Measurements from ENCODE around the gene SHFL.
A peak's percentile ranks its signal among the peaks of the same experiment; 100 is the strongest.

The SHFL gene

GRCh38 chr19:10109528-10109927, 23.4 kb downstream of the SHFL start:
- no peak for DNase-seq (ENCODE audit: low read depth)

DNA sequence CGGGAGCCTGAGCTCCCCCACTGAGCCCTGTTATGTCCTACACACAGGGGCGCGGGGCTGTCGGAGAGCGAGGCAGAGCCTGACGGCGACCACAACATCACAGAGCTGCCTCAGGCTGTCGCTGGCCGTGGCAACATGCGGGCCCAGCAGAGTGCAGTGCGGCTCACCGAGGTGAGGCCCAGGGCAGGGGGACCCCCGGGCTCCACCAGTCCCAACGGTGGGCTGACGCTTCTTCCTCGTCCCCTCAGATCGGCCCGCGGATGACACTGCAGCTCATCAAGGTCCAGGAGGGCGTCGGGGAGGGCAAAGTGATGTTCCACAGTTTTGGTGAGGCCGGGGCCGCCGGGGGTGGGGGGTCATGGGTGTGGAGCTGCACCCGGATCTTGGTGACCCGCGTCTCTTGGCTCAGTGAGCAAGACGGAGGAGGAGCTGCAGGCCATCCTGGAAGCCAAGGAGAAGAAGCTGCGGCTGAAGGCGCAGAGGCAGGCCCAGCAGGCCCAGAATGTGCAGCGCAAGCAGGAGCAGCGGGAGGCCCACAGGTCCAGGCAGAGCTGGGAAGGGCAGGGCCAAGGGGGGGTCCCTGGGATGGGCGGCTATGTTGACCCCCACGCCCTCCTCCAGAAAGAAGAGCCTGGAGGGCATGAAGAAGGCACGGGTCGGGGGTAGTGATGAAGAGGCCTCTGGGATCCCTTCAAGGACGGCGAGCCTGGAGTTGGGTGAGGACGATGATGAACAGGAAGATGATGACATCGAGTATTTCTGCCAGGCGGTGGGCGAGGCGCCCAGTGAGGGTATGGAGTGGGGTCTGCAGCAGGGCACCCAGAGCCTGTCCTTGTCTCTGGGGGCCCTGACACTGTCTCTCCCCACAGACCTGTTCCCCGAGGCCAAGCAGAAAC, 24.2 kb downstream of the SHFL start:
- no peak for DNase-seq (ENCODE audit: low read depth)

DNA sequence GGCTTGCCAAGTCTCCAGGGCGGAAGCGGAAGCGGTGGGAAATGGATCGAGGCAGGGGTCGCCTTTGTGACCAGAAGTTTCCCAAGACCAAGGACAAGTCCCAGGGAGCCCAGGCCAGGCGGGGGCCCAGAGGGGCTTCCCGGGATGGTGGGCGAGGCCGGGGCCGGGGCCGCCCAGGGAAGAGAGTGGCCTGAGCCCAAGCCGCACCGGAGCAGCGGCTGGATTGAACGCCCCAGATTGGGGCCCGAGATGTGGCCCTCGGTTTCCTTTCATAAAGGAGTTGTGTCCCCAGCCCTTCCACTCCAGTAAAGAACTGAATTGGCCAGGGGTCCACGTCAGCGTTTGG, 24.8 kb downstream of the SHFL start:
- DNase-seq (ENCODE audit: low read depth): no peak

- no peak for DNase-seq (ENCODE audit: low read depth)
These were observed 25.3 kb downstream of the SHFL start, which contains the start of gene P2RY11 for GRCh38 chr19:10111405-10111811. Gene P2RY11, plus strand, starts transcription at chr19:10111693. Its CDS starts 29 bp downstream, at chr19:10111722.

GRCh38 chr19:10112037-10112761, 26.1 kb downstream of the SHFL start:
- peak; percentile 61 for DNase-seq (ENCODE audit: low read depth)

GRCh38 chr19:10112895-10113591, 26.9 kb downstream of the SHFL start:
- peak; percentile 57 for DNase-seq (ENCODE audit: low read depth)

DNA sequence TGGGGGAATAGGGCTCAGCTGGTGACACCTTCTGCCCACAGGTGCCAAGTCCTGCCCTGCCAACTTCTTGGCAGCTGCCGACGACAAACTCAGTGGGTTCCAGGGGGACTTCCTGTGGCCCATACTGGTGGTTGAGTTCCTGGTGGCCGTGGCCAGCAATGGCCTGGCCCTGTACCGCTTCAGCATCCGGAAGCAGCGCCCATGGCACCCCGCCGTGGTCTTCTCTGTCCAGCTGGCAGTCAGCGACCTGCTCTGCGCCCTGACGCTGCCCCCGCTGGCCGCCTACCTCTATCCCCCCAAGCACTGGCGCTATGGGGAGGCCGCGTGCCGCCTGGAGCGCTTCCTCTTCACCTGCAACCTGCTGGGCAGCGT, 27.5 kb downstream of the SHFL start:
- no peak for DNase-seq (ENCODE audit: low read depth)

DNA sequence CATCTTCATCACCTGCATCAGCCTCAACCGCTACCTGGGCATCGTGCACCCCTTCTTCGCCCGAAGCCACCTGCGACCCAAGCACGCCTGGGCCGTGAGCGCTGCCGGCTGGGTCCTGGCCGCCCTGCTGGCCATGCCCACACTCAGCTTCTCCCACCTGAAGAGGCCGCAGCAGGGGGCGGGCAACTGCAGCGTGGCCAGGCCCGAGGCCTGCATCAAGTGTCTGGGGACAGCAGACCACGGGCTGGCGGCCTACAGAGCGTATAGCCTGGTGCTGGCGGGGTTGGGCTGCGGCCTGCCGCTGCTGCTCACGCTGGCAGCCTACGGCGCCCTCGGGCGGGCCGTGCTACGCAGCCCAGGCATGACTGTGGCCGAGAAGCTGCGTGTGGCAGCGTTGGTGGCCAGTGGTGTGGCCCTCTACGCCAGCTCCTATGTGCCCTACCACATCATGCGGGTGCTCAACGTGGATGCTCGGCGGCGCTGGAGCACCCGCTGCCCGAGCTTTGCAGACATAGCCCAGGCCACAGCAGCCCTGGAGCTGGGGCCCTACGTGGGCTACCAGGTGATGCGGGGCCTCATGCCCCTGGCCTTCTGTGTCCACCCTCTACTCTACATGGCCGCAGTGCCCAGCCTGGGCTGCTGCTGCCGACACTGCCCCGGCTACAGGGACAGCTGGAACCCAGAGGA, 28.0 kb downstream of the SHFL start:
- DNase-seq (ENCODE audit: low read depth): no peak

DNA sequence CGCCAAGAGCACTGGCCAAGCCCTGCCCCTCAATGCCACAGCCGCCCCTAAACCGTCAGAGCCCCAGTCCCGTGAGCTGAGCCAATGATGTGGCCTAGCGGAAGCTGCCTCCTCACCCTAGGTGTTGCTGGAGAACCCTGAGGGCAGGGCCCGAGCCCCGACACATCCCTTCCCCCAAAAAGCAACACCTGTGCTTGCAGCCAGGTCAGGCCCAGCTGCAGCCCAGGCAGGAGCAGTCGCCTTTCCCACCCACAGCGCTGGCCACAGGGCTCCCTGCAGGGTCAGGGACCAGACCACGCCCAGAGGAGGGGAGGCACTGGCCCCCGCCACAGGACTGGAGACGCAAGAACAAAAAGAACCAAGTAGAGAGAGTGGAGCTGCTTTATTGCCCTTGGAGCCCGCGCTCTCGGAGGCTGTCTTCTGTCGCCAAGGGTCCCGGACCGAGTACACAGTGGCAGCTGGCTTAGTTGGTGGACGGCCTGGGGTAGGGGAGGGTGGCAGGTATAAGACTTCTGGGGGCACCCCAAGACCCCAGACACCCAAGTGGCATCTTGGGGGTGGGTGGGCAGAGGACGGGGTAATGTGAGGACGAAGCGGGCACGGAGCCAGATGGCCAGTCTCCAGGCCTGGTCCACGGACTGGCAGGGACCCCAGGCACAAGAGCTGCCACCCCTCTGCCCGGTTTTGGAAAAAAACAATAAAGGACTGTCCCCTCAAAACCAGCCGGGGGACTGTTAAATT, 28.7 kb downstream of the SHFL start:
- DNase-seq (ENCODE audit: low read depth): no peak

GRCh38 chr19:10115392-10116084, 29.4 kb downstream of the SHFL start:
- no peak for DNase-seq (ENCODE audit: low read depth)

DNA sequence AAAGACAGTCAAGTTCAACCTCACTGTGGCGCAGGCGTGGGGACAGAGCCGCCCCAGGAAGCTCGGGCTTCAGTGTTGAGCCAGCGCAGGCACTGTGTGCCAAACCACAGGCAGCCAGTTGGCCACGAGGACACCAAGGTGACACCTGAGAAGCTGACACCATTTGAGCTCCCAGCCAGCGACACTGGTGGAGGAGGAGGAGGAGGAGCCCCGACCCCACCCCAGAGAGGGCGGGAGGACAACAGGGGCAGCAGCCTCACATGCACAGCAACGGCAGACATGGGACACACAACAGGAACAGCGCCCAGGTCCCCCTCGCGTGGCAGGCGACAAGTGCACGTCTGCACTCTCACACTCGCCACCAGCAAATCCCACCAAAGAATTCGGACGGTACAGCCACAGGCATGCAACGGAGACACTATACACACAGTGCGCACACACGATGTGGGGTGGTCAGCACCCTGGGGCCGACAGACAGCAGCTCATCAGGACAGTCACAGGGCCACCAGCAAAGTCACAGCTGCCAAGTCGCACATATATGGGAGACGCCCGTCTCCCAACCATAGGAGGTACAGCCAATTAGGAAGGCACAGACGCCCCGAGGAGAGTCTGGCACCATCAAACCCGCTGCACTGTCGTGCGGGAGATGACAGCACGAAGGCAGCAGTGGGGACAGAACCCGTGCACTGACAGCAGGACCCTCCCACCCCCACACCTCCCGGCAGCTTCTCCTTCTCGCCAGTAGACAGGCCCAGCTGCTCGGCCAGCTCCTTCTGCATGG, 30.2 kb downstream of the SHFL start:
- no peak for DNase-seq (ENCODE audit: low read depth)

DNA sequence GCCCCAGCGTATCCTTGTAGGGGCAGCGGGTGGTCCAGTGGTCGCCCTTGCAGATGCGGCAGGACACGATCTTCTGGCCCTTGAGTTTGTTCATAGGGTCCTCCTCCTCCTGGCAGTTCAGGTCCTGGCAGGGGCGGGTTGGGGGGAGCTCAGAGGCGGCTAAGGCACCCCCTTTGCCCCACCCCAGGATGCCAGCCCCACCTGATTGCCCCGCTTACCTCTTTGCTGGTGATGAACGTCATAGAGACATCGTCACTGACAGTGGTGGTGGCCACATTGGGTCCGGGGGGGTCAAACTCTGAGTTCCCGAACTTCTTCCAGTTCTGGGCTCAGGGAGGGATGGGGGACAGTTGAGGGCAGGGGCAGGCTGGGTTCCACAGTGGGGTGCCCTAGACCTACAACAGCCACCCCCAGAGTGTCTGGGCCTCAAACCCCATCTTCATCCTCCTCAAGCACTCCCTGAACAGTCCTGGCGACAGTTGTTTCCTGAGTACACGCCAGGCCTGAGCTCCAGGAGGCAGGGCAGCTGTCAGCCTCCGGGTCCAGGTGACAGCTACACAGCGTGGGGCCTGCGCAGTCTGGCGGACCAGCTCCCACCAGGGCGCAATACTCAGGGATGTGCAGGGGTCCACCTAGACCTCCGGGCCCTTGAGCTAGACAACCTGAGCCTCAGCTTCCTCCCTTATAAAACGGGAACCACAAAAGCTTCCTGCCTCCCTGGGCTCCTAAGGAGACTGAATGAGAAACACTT, 30.9 kb downstream of the SHFL start:
- no peak for DNase-seq (ENCODE audit: low read depth)

DNA sequence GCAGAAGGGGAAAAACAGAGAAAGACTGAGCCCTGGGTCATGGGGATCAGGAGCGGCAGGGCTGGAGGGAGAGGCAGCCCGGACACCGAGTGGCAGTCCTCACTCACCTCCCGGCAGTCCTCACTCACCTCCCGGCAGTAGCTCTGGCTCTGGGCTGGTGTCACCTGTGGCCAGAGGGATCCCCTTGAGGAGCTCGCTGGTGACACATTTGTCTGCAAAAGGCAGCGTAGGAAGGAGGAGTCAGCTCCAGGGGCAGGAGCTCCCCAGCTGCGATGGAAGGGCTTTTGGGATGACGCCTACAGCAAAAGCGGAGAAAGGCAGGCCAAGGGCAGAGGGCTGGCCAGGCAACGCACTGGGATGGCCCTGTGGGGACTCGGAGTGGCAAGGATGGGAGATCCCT, 32.8 kb downstream of the SHFL start:
- DNase-seq (ENCODE audit: low read depth): no peak

DNA sequence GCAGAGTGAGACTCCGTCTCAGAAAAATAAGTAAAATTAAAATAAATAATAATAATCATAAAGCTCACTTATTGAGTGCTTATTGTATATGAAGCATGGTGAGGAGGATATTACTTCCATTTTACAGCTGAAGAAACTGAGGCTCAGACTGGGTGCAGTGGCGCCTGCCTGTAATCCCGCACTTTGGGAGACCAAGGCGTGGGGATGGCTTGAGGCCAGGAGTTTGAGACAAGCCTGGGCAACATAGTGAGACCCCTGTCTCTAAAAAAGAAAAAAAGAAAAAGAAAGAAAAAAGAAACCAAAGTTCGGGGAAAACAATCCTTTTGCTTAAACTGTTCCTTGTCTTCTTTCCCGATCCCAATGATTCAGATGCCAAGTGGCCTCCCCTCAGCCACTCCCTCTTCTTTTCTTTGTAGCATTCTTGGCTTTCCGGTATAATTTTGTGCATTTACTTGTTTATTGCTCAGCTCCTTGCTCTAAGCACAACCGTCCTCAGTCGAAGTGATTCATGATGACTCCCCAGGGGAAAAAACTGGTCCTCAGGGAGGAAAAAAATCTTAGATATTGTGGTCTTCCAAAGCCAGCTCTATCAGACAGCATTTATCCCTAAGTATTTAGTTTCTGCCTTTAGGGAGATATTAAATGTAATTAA, 34.5 kb downstream of the SHFL start:
- DNase-seq (ENCODE audit: low read depth): no peak

- no peak for DNase-seq (ENCODE audit: low read depth)
These were observed 35.9 kb downstream of the SHFL start for GRCh38 chr19:10122045-10122444.

- no peak for DNase-seq (ENCODE audit: low read depth)
These were observed 38.3 kb downstream of the SHFL start for GRCh38 chr19:10124429-10124828.

GRCh38 chr19:10126213-10126639, 40.1 kb downstream of the SHFL start:
- DNase-seq (ENCODE audit: low read depth): no peak

DNA sequence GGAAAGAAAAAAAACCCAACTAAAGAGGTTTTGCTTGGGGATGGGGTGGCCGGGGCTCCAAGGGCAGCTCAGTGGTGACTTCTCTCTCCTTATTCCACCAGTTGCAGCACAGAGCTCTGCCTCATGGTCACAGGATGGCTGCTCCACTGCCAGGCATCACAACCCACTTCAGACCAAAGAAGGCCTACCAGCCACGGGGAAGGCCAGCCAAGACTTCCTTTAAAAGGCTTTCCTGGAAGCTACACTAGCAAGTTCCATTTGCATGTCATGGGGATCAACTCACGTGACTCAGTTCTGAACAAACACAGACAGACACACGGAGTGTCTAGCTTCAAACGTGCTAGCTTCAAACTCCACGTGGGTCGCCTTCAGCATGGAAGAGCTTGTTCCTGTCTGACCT, 46.8 kb downstream of the SHFL start:
- DNase-seq (ENCODE audit: low read depth): no peak

- no peak for DNase-seq (ENCODE audit: low read depth)
These were observed 47.5 kb downstream of the SHFL start for GRCh38 chr19:10133596-10133995.

Data from activated T-helper 9 cell treated with anti-CD3 and anti-CD28 coated beads, Interleukin-2, amount 50 U/mL, for 16 hours (primary cell).